GM23338 (cell line): Measurements from ENCODE around the gene PPP1CA. TPM values are rescaled to one million over a fixed set of nuclear protein-coding genes. Genes with fewer than 3 reads are reported as not detected.

Experiments
- ATAC-seq: fragments of 200-7000 bp; cut with Tn5 transposase; 3 replicates; pipeline ENCODE4 v1.9.1; 2020
- DNase-seq: peaks from one replicate; pipeline ENCODE4 v3.0.0-alpha.2; 2015; ENCODE audit warnings: low spot score
- H2AFZ ChIP-seq: fragments of 200-600 bp; sonication (generic); 2 replicates; pipeline ENCODE4 v1.8.0; 2016; ENCODE audit warnings: antibody characterized with exemption, mild to moderate bottlenecking, moderate library complexity
- H3F3A ChIP-seq: fragments of 200-600 bp; sonication (generic); replicated peaks from 2 replicates; pipeline ENCODE4 v1.8.0; 2017; ENCODE audit warnings: antibody characterized with exemption, mixed run types, low read depth
- H3K27ac ChIP-seq: fragments of 200-600 bp; sonication (generic); 2 replicates; pipeline ENCODE4 v1.6.1; 2016; ENCODE audit warnings: low read depth
- H3K27me3 ChIP-seq: fragments of 200-600 bp; sonication (generic); 2 replicates; pipeline ENCODE4 v1.8.0; 2016; ENCODE audit warnings: mild to moderate bottlenecking, mixed run types, moderate library complexity; ENCODE audit not compliant: insufficient read depth
- H3K36me3 ChIP-seq: fragments of 200-600 bp; sonication (generic); 2 replicates; pipeline ENCODE4 v1.8.0; 2016; ENCODE audit warnings: mild to moderate bottlenecking; ENCODE audit not compliant: insufficient read depth
- H3K4me1 ChIP-seq: fragments of 200-600 bp; sonication (generic); 2 replicates; pipeline ENCODE4 v1.8.0; 2016; ENCODE audit warnings: mild to moderate bottlenecking, moderate library complexity; ENCODE audit not compliant: insufficient read depth
- H3K4me2 ChIP-seq: fragments of 200-600 bp; sonication (generic); 2 replicates; pipeline ENCODE4 v1.7.1; 2017; ENCODE audit warnings: mixed run types
- H3K4me3 ChIP-seq: fragments of 200-600 bp; sonication (generic); 2 replicates; pipeline ENCODE4 v1.6.1; 2016; ENCODE audit warnings: mixed run types
- H3K79me2 ChIP-seq: fragments of 200-600 bp; sonication (generic); replicated peaks from 2 replicates; pipeline ENCODE4 v1.8.0; 2017; ENCODE audit warnings: mild to moderate bottlenecking; ENCODE audit not compliant: insufficient read depth
- H3K9me2 ChIP-seq: fragments of 200-600 bp; sonication (generic); 2 replicates; pipeline ENCODE4 v1.8.0; 2017; ENCODE audit not compliant: insufficient read depth
- H4K20me1 ChIP-seq: fragments of 200-600 bp; sonication (generic); replicated peaks from 2 replicates; pipeline ENCODE4 v1.8.0; 2017; ENCODE audit warnings: mild to moderate bottlenecking; ENCODE audit not compliant: insufficient read depth
- H3K27ac Mint-ChIP-seq: 2 replicates; pipeline ENCODE4 v1.8.0; 2020; ENCODE audit warnings: inconsistent platforms, mild to moderate bottlenecking, moderate library complexity, mixed read lengths
- H3K27me3 Mint-ChIP-seq: 3 replicates; pipeline ENCODE4 v1.8.0; 2022; ENCODE audit warnings: low read depth, mild to moderate bottlenecking, moderate library complexity, mixed read lengths, inconsistent platforms; ENCODE audit not compliant: insufficient read depth, poor library complexity
- H3K36me3 Mint-ChIP-seq: 3 replicates; pipeline ENCODE4 v1.8.0; 2021; ENCODE audit warnings: low read depth, mild to moderate bottlenecking, inconsistent platforms, moderate library complexity, mixed read lengths
- H3K4me1 Mint-ChIP-seq: 3 replicates; pipeline ENCODE4 v1.8.0; 2020; ENCODE audit warnings: mild to moderate bottlenecking, inconsistent platforms, mixed read lengths
- H3K4me3 Mint-ChIP-seq: 3 replicates; pipeline ENCODE4 v1.8.0; 2021; ENCODE audit warnings: moderate library complexity, mild to moderate bottlenecking, inconsistent platforms, mixed read lengths
- H3K9me3 Mint-ChIP-seq: 3 replicates; pipeline ENCODE4 v1.8.0; 2020; ENCODE audit warnings: moderate library complexity, mild to moderate bottlenecking, inconsistent platforms, mixed read lengths
- CREB1 ChIP-seq: fragments of 250-450 bp; sonication (Bioruptor Pico); IDR thresholded peaks from 2 replicates; pipeline ENCODE4 v1.5.0; 2020; ENCODE audit warnings: low read depth, mild to moderate bottlenecking, moderate library complexity
- EZH2 ChIP-seq: fragments of 200-600 bp; sonication (generic); IDR thresholded peaks from one replicate; pipeline ENCODE4 v1.8.0; 2017; ENCODE audit warnings: antibody characterized with exemption, mild to moderate bottlenecking, low read depth; ENCODE audit not compliant: unreplicated experiment
- EZH2phosphoT487 ChIP-seq: fragments of 200-600 bp; sonication (generic); IDR thresholded peaks from one replicate; pipeline ENCODE4 v1.8.1; 2018; ENCODE audit warnings: antibody characterized with exemption; ENCODE audit not compliant: unreplicated experiment
- JUNB ChIP-seq: IDR thresholded peaks from one replicate; pipeline ENCODE4 v1.6.1; 2016; ENCODE audit warnings: antibody characterized with exemption; ENCODE audit not compliant: unreplicated experiment
- NANOG ChIP-seq: IDR thresholded peaks from 2 replicates; pipeline ENCODE4 v1.6.1; 2016; ENCODE audit warnings: antibody characterized with exemption, borderline replicate concordance
- POLR2AphosphoS5 ChIP-seq: IDR thresholded peaks from 2 replicates; pipeline ENCODE4 v1.6.1; 2016; ENCODE audit warnings: antibody characterized with exemption, low read depth
- STAT1 ChIP-seq: IDR thresholded peaks from one replicate; pipeline ENCODE4 v1.6.1; 2016; ENCODE audit warnings: antibody characterized with exemption; ENCODE audit not compliant: unreplicated experiment
- ZNF114 ChIP-seq: fragments of 250-450 bp; sonication (Bioruptor Pico); IDR thresholded peaks from 2 replicates; pipeline ENCODE4 v1.5.0; 2020; ENCODE audit warnings: mild to moderate bottlenecking, moderate library complexity
- ZNF331 ChIP-seq: fragments of 250-450 bp; sonication (Bioruptor Pico); IDR thresholded peaks from 2 replicates; pipeline ENCODE4 v1.5.0; 2020; ENCODE audit warnings: low read depth, mild to moderate bottlenecking, moderate library complexity
- polyA plus RNA-seq: library from polyadenylated mRNA; unstranded; fragments of >200 nt; fragmentation: Nextera tagmentation; extraction: Ambion mirVana; gene quantifications from 2 replicates; pipeline ENCODE4 v1.2.1, GENCODE V29; 2016
- total RNA-seq: library from RNA; depleted of rRNA; stranded (reverse); fragments of >200 nt; shearing (Covaris generic); gene quantifications from 2 replicates; pipeline ENCODE4 v1.2.3, GENCODE V29; 2014
- TF ChIP-seq, protein P1 (sequence below): IDR thresholded peaks from one replicate; pipeline ENCODE4 v1.6.1; 2018; ENCODE audit warnings: antibody characterized with exemption; ENCODE audit not compliant: unreplicated experiment
- TF ChIP-seq, protein P2 (sequence below), 2 experiments: fragments of 200-600 bp in 1 of 2; sonication (generic) in 1 of 2; conservative IDR thresholded peaks; 2 replicates each; pipeline versions ENCODE4 v1.5.1 to v1.6.1; 2016 to 2017; ENCODE audit warnings: antibody characterized with exemption in 2 of 2, low read depth in 2 of 2, mild to moderate bottlenecking in 2 of 2, moderate library complexity in 1 of 2
- TF ChIP-seq, protein P3 (sequence below): IDR thresholded peaks from 2 replicates; pipeline ENCODE4 v1.6.1; 2016; ENCODE audit warnings: antibody characterized with exemption
- TF ChIP-seq, protein P4 (sequence below): fragments of 250-450 bp; sonication (Bioruptor Pico); IDR thresholded peaks from 2 replicates; pipeline ENCODE4 v1.5.0; 2020; ENCODE audit warnings: mild to moderate bottlenecking, moderate library complexity

Gene PPP1CA
- total and polyA plus RNA-seq, 2 experiments from 2014 or later = 217 to 237 TPM

DNA sequence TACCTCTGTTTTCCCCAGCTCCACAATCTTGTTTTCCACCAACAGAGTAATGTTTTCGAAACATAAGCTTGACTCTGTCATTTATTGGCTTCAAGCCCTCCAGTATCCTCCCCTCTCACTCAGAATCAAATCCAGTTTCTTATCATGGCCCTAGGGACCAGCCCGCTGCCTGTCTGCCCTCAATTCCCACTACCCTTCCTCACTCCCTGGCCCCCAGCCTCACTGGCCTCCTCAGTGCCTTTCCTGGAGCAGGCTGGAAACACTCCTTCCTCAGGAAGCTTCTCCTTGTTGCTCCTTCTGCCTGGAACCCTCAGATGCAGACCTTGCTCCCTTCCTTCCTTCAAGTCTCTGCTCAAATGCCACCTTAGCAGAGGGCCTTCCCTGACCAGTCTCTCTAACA is 52.2 kb downstream of the PPP1CA start:
- peaks cover 12% of the 10 kb centered on the region for H3K27me3 Mint-ChIP-seq
- no peaks in the 10 kb centered on the region for H3K9me2 ChIP-seq
- H3K27ac ChIP-seq = no peak overlapping the region
- no peaks in the 10 kb centered on the region for H3K36me3 Mint-ChIP-seq
- no peak overlapping the region for H3K4me3 ChIP-seq
- H3K4me1 ChIP-seq = peaks cover 7% of the 10 kb centered on the region
- TF ChIP-seq ZNF114 (CRISPR knock-in tag) (no peak), CREB1 (CRISPR knock-in tag) (no peak), ZNF331 (no peak), EZH2phosphoT487 (no peak), POLR2AphosphoS5 (no peak), JUNB (no peak), NANOG (no peak), EZH2 (no peak), STAT1 (no peak)
- TF ChIP-seq, protein P1, sequence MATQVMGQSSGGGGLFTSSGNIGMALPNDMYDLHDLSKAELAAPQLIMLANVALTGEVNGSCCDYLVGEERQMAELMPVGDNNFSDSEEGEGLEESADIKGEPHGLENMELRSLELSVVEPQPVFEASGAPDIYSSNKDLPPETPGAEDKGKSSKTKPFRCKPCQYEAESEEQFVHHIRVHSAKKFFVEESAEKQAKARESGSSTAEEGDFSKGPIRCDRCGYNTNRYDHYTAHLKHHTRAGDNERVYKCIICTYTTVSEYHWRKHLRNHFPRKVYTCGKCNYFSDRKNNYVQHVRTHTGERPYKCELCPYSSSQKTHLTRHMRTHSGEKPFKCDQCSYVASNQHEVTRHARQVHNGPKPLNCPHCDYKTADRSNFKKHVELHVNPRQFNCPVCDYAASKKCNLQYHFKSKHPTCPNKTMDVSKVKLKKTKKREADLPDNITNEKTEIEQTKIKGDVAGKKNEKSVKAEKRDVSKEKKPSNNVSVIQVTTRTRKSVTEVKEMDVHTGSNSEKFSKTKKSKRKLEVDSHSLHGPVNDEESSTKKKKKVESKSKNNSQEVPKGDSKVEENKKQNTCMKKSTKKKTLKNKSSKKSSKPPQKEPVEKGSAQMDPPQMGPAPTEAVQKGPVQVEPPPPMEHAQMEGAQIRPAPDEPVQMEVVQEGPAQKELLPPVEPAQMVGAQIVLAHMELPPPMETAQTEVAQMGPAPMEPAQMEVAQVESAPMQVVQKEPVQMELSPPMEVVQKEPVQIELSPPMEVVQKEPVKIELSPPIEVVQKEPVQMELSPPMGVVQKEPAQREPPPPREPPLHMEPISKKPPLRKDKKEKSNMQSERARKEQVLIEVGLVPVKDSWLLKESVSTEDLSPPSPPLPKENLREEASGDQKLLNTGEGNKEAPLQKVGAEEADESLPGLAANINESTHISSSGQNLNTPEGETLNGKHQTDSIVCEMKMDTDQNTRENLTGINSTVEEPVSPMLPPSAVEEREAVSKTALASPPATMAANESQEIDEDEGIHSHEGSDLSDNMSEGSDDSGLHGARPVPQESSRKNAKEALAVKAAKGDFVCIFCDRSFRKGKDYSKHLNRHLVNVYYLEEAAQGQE = no peak
- TF ChIP-seq, protein P2, sequence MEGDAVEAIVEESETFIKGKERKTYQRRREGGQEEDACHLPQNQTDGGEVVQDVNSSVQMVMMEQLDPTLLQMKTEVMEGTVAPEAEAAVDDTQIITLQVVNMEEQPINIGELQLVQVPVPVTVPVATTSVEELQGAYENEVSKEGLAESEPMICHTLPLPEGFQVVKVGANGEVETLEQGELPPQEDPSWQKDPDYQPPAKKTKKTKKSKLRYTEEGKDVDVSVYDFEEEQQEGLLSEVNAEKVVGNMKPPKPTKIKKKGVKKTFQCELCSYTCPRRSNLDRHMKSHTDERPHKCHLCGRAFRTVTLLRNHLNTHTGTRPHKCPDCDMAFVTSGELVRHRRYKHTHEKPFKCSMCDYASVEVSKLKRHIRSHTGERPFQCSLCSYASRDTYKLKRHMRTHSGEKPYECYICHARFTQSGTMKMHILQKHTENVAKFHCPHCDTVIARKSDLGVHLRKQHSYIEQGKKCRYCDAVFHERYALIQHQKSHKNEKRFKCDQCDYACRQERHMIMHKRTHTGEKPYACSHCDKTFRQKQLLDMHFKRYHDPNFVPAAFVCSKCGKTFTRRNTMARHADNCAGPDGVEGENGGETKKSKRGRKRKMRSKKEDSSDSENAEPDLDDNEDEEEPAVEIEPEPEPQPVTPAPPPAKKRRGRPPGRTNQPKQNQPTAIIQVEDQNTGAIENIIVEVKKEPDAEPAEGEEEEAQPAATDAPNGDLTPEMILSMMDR (conservative IDR thresholded peaks at IDR 0.05; ENCODE audit: low read depth in 2 of 2) = no peak
- TF ChIP-seq, protein P3, sequence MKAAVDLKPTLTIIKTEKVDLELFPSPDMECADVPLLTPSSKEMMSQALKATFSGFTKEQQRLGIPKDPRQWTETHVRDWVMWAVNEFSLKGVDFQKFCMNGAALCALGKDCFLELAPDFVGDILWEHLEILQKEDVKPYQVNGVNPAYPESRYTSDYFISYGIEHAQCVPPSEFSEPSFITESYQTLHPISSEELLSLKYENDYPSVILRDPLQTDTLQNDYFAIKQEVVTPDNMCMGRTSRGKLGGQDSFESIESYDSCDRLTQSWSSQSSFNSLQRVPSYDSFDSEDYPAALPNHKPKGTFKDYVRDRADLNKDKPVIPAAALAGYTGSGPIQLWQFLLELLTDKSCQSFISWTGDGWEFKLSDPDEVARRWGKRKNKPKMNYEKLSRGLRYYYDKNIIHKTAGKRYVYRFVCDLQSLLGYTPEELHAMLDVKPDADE = no peak
- TF ChIP-seq, protein P4, sequence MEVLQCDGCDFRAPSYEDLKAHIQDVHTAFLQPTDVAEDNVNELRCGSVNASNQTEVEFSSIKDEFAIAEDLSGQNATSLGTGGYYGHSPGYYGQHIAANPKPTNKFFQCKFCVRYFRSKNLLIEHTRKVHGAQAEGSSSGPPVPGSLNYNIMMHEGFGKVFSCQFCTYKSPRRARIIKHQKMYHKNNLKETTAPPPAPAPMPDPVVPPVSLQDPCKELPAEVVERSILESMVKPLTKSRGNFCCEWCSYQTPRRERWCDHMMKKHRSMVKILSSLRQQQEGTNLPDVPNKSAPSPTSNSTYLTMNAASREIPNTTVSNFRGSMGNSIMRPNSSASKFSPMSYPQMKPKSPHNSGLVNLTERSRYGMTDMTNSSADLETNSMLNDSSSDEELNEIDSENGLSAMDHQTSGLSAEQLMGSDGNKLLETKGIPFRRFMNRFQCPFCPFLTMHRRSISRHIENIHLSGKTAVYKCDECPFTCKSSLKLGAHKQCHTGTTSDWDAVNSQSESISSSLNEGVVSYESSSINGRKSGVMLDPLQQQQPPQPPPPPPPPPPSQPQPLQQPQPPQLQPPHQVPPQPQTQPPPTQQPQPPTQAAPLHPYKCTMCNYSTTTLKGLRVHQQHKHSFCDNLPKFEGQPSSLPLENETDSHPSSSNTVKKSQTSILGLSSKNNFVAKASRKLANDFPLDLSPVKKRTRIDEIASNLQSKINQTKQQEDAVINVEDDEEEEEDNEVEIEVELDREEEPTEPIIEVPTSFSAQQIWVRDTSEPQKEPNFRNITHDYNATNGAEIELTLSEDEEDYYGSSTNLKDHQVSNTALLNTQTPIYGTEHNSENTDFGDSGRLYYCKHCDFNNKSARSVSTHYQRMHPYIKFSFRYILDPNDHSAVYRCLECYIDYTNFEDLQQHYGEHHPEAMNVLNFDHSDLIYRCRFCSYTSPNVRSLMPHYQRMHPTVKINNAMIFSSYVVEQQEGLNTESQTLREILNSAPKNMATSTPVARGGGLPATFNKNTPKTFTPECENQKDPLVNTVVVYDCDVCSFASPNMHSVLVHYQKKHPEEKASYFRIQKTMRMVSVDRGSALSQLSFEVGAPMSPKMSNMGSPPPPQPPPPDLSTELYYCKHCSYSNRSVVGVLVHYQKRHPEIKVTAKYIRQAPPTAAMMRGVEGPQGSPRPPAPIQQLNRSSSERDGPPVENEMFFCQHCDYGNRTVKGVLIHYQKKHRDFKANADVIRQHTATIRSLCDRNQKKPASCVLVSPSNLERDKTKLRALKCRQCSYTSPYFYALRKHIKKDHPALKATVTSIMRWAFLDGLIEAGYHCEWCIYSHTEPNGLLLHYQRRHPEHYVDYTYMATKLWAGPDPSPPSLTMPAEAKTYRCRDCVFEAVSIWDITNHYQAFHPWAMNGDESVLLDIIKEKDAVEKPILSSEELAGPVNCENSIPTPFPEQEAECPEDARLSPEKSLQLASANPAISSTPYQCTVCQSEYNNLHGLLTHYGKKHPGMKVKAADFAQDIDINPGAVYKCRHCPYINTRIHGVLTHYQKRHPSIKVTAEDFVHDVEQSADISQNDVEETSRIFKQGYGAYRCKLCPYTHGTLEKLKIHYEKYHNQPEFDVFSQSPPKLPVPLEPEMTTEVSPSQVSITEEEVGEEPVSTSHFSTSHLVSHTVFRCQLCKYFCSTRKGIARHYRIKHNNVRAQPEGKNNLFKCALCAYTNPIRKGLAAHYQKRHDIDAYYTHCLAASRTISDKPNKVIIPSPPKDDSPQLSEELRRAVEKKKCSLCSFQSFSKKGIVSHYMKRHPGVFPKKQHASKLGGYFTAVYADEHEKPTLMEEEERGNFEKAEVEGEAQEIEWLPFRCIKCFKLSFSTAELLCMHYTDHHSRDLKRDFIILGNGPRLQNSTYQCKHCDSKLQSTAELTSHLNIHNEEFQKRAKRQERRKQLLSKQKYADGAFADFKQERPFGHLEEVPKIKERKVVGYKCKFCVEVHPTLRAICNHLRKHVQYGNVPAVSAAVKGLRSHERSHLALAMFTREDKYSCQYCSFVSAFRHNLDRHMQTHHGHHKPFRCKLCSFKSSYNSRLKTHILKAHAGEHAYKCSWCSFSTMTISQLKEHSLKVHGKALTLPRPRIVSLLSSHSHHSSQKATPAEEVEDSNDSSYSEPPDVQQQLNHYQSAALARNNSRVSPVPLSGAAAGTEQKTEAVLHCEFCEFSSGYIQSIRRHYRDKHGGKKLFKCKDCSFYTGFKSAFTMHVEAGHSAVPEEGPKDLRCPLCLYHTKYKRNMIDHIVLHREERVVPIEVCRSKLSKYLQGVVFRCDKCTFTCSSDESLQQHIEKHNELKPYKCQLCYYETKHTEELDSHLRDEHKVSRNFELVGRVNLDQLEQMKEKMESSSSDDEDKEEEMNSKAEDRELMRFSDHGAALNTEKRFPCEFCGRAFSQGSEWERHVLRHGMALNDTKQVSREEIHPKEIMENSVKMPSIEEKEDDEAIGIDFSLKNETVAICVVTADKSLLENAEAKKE (CRISPR knock-in tag) = no peak
- no peaks in the 10 kb centered on the region; the same call in 2 of the 3 replicates for H3K9me3 Mint-ChIP-seq
- H3K4me3 Mint-ChIP-seq = no peak overlapping the region; the same call in 2 of the 3 replicates
- H3K36me3 ChIP-seq = no peaks in the 10 kb centered on the region
- no peak overlapping the region for H2AFZ ChIP-seq
- peaks cover 23% of the 10 kb centered on the region for H3K4me1 Mint-ChIP-seq
- no peaks in the 10 kb centered on the region; the same call in 1 of the 2 replicates for H4K20me1 ChIP-seq
- H3F3A ChIP-seq = 0 out of 2 replicates have a peak, but pooled peaks cover 14% of the 10 kb centered on the region
- ATAC-seq (no peak), DNase-seq (no peak)
- no peaks in the 10 kb centered on the region for H3K79me2 ChIP-seq
- H3K27me3 ChIP-seq = no peaks in the 10 kb centered on the region
- no peak overlapping the region for H3K4me2 ChIP-seq
- no peak overlapping the region for H3K27ac Mint-ChIP-seq
